Stimulated activated CD4-positive, alpha-beta T cell treated with anti-CD3 and anti-CD28 coated beads, TNF-alpha, amount 100 ng/mL, for 48 hours (primary cell): ENCODE results near the gene GOLGA8B.
A peak's percentile ranks its signal among the peaks of the same experiment; 100 is the strongest.
"Not testable (repeated sequence)": the region's sequence is repeated elsewhere in the genome, so short reads cannot be mapped to it uniquely, and the experiment has no call there.

Source experiments
- DNase-seq, 3 donors: peaks; one replicate each; pipeline ENCODE4 v3.0.0-alpha.2; 2020; ENCODE audit warnings: low read depth in 3 of 3

Gene GOLGA8B

GRCh38 chr15:34597316-34597715 lies 13.9 kb upstream of the GOLGA8B start:
- no peak for DNase-seq

DNA sequence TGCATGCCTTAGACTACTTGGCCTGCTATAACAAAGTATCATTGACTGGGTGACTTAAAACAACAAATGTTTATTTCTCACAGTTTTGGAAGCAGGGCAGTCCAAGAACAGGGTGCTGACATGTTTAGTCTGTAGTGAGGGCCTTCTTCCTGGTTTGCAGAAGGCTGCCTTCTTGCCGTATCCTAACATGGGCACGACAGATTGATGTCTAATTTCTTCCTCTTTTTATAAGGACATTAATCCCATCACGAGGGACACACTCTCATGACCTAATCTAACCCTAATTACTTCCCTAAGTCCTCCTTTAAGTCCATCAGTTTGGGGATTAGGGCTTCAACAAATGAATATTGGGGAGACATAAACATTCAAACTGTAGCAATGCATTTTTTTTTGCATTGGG lies 10.9 kb upstream of the GOLGA8B start:
- DNase-seq: no peak

- DNase-seq: no peak
These were observed 7.9 kb upstream of the GOLGA8B start for GRCh38 chr15:34591306-34591705.

- DNase-seq: peak in 1 of 3 donors; percentile 38
These were observed 4.7 kb upstream of the GOLGA8B start for GRCh38 chr15:34588046-34588674.

DNA sequence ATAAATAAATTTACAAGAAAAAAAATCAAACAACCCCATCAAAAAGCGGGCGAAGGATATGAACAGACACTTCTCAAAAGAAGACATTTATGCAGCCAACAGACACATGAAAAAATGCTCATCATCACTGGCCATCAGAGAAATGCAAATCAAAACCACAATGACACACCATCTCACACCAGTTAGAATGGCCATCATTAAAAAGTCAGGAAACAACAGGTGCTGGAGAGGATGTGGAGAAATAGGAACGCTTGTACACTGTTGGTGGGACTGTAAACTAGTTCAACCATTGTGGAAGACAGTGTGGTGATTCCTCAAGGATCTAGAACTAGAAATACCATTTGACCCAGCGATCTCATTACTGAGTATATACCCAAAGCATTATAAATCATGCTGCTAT lies 2.5 kb upstream of the GOLGA8B start:
- DNase-seq: not testable (repeated sequence)

DNA sequence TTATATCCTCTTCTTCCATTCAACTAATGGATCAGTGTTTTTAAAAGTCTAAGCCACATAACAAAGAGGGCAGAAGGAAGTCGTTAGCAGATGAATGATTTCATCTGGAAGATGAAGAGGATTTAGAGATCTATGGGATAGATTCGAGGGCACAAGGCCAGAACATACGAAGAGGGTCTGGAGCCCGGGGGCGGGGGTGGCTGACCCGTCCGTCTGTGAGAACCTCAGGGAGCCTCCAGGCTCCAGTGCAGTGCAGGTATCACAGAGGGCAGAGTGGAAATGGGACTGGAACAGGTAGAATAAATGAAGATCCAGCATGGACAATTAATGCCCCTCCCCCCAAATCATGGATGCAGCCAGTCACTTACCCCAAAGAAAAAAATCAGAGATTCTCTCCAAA lies 1.5 kb upstream of the GOLGA8B start:
- DNase-seq: no peak

DNA sequence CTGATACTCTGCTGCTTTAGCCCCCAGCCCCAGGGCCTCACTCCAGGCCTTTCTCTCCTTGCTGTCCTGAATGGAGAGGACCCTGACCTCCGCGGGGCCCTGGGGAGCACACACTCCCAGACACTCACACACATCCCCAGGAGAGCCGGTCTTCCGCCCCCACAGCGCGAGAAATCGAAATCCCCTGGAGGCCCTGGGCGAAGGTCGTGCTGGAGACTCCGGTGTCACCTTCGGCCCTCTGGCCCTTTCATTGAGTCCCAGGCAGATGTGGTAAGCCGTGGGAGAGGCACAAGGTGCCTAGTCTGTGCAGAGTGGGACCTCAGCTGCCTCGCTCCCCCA lies 848 bp upstream of the GOLGA8B start:
- no peak for DNase-seq

GRCh38 chr15:34582461-34583371 lies 735 bp downstream of the GOLGA8B start:
- peak in 1 of 3 donors; percentile 13 for DNase-seq

- not testable (repeated sequence) for DNase-seq
These were observed 1.6 kb downstream of the GOLGA8B start for GRCh38 chr15:34581687-34582460.

DNA sequence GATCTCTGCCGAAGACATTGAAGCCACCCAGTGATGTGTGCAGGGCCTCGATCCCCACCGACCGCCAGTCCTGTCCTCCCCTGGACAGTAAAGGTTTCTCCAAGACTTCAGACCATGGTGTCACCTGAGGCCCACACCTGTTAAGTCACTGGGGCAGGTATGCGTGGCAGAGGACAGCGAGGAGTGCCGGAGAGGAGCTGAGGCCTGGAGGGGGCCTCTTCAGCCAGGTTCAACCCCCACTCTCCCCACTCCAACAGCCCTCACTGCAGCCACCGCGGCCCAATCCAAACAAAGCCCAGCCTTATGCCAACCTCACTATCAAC lies 2.4 kb downstream of the GOLGA8B start:
- DNase-seq: no peak

DNA sequence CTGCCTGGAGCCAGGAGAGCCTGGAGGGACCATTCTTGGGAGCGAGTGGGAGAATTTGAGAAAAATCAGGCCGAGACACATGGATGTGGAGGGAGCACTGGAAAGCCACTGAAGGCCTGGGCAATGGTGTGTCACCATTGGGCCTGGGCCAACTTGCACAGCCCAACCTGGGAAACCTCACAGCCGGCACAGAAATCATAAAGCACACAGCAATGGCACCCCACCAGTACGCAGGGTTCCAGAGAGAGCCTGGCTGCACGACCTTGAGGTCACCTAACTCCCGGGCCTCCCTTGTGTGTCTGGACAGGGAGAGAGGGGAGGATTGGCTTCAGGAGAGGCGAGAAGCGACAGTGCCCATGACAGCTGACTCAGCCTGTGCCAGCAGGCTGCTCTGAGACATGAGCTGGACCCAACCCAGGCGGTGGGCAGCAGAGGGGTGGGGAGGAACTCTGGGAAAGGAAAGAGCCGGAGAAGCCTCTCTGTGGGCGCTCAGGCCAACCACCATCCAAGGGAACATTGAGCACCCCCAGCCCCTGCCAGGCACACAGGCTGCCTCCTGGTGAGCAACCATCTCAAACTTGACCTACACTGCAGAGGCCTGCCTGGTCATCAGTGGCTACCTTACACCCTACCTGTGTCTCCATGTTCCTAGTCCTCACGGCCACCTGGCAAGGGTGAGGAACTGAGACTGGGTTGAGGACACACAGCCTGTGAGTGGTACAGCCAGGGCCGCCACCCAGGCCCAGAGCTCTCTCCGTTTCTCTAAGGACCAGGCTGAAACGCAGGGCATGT lies 3.0 kb downstream of the GOLGA8B start:
- not testable (repeated sequence) for DNase-seq

GRCh38 chr15:34578283-34578674 lies 5.2 kb downstream of the GOLGA8B start:
- DNase-seq: no peak

- DNase-seq: not testable (repeated sequence)
These were observed 5.7 kb downstream of the GOLGA8B start for GRCh38 chr15:34577658-34578282.

DNA sequence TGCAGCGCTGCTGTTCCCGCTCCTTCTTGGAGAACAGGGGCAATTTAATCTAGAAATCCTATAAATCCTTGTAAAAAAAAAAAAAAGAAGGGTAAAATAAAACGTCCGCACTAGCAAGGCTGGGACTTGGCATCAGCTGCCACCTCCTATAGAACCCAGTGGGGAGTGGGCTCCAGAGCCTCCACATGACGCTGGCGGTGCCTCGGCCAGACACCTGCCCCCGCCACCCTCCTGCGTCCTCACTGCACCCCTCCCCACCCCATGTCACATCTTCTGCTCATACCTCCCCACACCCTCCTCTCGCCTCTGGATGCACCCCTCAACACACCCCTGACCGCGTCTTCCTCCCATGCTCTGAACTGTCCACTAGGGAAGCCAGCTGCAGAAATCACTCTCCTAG lies 8.4 kb downstream of the GOLGA8B start:
- not testable (repeated sequence) for DNase-seq

- DNase-seq: not testable (repeated sequence)
These were observed 10.5 kb downstream of the GOLGA8B start for GRCh38 chr15:34572921-34573320.

GRCh38 chr15:34572019-34572641 lies 11.3 kb downstream of the GOLGA8B start:
- not testable (repeated sequence) for DNase-seq

- not testable (repeated sequence) for DNase-seq
These were observed 13.6 kb downstream of the GOLGA8B start for GRCh38 chr15:34569670-34570396.

GRCh38 chr15:34567174-34567573 lies 16.3 kb downstream of the GOLGA8B start:
- DNase-seq: not testable (repeated sequence)

- not testable (repeated sequence) for DNase-seq
These were observed 18.7 kb downstream of the GOLGA8B start for GRCh38 chr15:34564711-34565110.

DNA sequence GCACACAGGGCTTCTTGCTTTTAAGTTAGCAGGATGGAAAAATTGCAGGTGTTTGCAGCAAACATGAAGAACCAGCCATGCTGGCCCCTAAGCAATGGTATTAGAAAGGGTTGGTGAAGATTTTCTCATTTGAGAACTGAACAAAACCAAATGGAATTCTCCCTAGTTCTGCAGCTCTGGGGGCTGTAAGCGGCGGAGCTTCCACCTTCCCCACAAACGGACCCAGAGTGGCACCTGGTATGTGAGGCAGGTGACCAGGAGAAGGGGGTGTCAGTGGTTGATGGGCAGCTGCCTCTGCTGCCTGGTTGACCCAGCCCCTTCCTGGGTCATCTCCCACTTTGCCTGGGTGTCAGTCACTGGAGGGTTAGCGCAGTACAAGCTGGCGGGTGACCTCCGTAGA lies 22.6 kb downstream of the GOLGA8B start:
- not testable (repeated sequence) for DNase-seq
